ENCODE data around the gene ARSI. TPM values are rescaled to one million over a fixed set of nuclear protein-coding genes. Genes with fewer than 3 reads are reported as not detected.

Gene ARSI
- total RNA-seq, 1 experiment from 2014 or later: 6.3 TPM

DNA sequence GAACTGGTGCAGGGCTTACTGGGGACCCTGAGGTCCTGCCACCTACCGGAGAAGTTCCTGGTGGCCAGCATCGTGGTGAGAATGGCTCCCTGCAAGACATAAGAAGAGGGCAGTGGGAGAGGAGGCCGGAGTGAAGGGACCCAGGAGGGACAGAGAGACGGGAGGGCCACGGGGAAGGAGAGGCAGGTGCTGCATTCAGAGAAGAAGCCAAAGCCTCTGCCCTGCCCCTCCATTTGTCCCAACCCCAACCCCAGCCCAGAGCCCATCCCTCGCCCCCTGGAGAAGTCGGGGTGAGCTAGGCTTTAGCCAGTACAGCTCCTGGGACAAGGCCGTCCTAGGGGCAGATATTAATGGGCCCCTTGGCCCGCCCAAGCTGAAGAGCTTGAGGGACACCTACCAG, 55.0 kb downstream of the ARSI start:
- H3K79me2 ChIP-seq (ENCODE audit: low read length): no peaks in the 10 kb centered on the region
- no peaks in the 10 kb centered on the region for H4K20me1 ChIP-seq (ENCODE audit: low read length)
- no peaks in the 10 kb centered on the region for H3K9me3 ChIP-seq (ENCODE audit: low read length)
- ATAC-seq: no peak
- intact Hi-C loops (cut with micrococcal nuclease): no loop called here
- no peaks in the 10 kb centered on the region for H3K4me1 ChIP-seq (ENCODE audit: insufficient read depth, low read length)
- ChIA-PET CTCF (no interaction called here), POLR2A (ENCODE audit: unreplicated experiment) (no interaction called here)
- H3K36me3 ChIP-seq (ENCODE audit: low read depth, low read length): no peaks in the 10 kb centered on the region
- no peaks in the 10 kb centered on the region for H3K9me2 ChIP-seq (replicated peaks; ENCODE audit: low read length)
- H2AFZ ChIP-seq (ENCODE audit: low read length): no peak overlapping the region
- no peak overlapping the region for H3K4me2 ChIP-seq (ENCODE audit: low read length)
- TF ChIP-seq, protein P1, sequence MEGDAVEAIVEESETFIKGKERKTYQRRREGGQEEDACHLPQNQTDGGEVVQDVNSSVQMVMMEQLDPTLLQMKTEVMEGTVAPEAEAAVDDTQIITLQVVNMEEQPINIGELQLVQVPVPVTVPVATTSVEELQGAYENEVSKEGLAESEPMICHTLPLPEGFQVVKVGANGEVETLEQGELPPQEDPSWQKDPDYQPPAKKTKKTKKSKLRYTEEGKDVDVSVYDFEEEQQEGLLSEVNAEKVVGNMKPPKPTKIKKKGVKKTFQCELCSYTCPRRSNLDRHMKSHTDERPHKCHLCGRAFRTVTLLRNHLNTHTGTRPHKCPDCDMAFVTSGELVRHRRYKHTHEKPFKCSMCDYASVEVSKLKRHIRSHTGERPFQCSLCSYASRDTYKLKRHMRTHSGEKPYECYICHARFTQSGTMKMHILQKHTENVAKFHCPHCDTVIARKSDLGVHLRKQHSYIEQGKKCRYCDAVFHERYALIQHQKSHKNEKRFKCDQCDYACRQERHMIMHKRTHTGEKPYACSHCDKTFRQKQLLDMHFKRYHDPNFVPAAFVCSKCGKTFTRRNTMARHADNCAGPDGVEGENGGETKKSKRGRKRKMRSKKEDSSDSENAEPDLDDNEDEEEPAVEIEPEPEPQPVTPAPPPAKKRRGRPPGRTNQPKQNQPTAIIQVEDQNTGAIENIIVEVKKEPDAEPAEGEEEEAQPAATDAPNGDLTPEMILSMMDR (conservative IDR thresholded peaks at IDR 0.05; ENCODE audit: low read depth, low read length): no peak
- TF ChIP-seq EZH2 (IDR thresholded peaks at IDR 0.05; ENCODE audit: low read length, unreplicated experiment): no peak
- TF ChIP-seq EZH2phosphoT487 (IDR thresholded peaks at IDR 0.05; ENCODE audit: borderline replicate concordance, low read length): no peak
- no peak overlapping the region for H3K4me3 ChIP-seq (ENCODE audit: low read length)
- H3K9ac ChIP-seq (ENCODE audit: low read length): no peak overlapping the region
- H3K27ac ChIP-seq (ENCODE audit: low read length): no peak overlapping the region
- no peak for DNase-seq
- no peaks in the 10 kb centered on the region for H3K27me3 ChIP-seq (ENCODE audit: low read length)
- H3F3A ChIP-seq (ENCODE audit: low read length, unreplicated experiment): no peaks in the 10 kb centered on the region
- no TSS peak for BruUV-seq (replicated peaks)

DNA sequence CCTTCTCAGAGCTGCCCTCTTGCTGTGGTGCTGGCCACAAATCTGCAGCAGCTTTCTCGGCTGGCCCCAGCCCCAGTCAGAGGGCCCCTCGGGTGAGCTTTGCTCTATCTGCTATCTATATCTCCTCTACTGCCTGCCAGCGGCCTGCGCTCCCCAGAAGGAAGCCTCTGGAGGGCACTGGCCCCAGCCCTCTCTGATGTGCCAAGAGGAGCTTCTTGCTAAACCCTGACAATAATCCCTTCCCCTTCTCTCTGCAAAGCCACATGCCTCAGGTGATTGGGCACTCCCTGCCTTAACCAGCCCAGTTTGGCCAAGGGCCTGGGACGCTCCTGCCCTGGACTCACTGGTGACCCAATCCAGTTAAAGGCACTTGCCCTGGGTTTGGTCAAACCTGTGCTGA, 55.9 kb downstream of the ARSI start:
- no TSS peak for BruUV-seq (replicated peaks)
- no peak for DNase-seq
- Histone ChIP-seq H3K9ac (ENCODE audit: low read length) (no peak overlapping the region), H3K4me2 (ENCODE audit: low read length) (no peak overlapping the region), H3K79me2 (ENCODE audit: low read length) (no peaks in the 10 kb centered on the region), H3K4me1 (ENCODE audit: insufficient read depth, low read length) (no peaks in the 10 kb centered on the region), H3K9me2 (replicated peaks; ENCODE audit: low read length) (no peaks in the 10 kb centered on the region), H4K20me1 (ENCODE audit: low read length) (no peaks in the 10 kb centered on the region), H3K9me3 (ENCODE audit: low read length) (no peaks in the 10 kb centered on the region), H3F3A (ENCODE audit: low read length, unreplicated experiment) (no peaks in the 10 kb centered on the region), H3K4me3 (ENCODE audit: low read length) (no peak overlapping the region), H3K36me3 (ENCODE audit: low read depth, low read length) (no peaks in the 10 kb centered on the region), H3K27ac (ENCODE audit: low read length) (no peak overlapping the region), H2AFZ (ENCODE audit: low read length) (no peak overlapping the region), H3K27me3 (ENCODE audit: low read length) (no peaks in the 10 kb centered on the region)
- intact Hi-C loops (cut with micrococcal nuclease): no loop called here
- CTCF ChIA-PET: no interaction called here
- TF ChIP-seq, protein P1 (conservative IDR thresholded peaks at IDR 0.05; ENCODE audit: low read depth, low read length): no peak
- TF ChIP-seq EZH2 (IDR thresholded peaks at IDR 0.05; ENCODE audit: low read length, unreplicated experiment) (no peak), EZH2phosphoT487 (IDR thresholded peaks at IDR 0.05; ENCODE audit: borderline replicate concordance, low read length) (no peak)
- ATAC-seq: peak; percentile 12; the same call in 1 of the 2 replicates
- POLR2A ChIA-PET (ENCODE audit: unreplicated experiment): no interaction called here

DNA sequence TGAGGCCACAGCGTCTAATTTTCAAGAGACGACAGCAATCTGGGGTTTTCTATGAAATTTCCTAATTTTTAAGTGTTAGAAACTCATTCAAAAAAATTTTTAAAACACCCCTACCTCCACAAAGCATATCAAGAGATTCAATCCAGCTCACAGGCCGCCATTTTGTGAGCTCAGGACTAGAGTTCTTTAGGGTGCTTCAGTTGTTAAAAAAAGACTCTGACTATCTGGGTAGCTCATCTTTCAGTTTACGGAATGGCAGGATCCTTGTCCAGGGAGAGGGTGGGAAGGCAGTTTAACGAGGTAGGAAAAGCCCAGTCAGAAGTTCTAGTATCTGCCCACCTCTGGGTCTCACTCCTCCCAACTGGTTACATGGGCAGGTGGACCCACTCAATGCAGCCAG, 56.3 kb downstream of the ARSI start:
- H4K20me1 ChIP-seq (ENCODE audit: low read length): no peaks in the 10 kb centered on the region
- H3K4me2 ChIP-seq (ENCODE audit: low read length): no peak overlapping the region
- DNase-seq (no peak), ATAC-seq (no peak)
- no peak overlapping the region for H3K27ac ChIP-seq (ENCODE audit: low read length)
- intact Hi-C loops (cut with micrococcal nuclease): no loop called here
- H3K4me3 ChIP-seq (ENCODE audit: low read length): no peak overlapping the region
- H3K79me2 ChIP-seq (ENCODE audit: low read length): no peaks in the 10 kb centered on the region
- no peaks in the 10 kb centered on the region for H3K9me2 ChIP-seq (replicated peaks; ENCODE audit: low read length)
- BruUV-seq (replicated peaks): no TSS peak
- H3K9ac ChIP-seq (ENCODE audit: low read length): no peak overlapping the region
- H3K36me3 ChIP-seq (ENCODE audit: low read depth, low read length): no peaks in the 10 kb centered on the region
- H3K27me3 ChIP-seq (ENCODE audit: low read length): no peaks in the 10 kb centered on the region
- no peaks in the 10 kb centered on the region for H3K4me1 ChIP-seq (ENCODE audit: insufficient read depth, low read length)
- no peaks in the 10 kb centered on the region for H3F3A ChIP-seq (ENCODE audit: low read length, unreplicated experiment)
- no peaks in the 10 kb centered on the region for H3K9me3 ChIP-seq (ENCODE audit: low read length)
- CTCF ChIA-PET: interaction anchor here (0.6 kb wide), 1 partner anchor 121 kb away, joined by 3 read pairs; no protein-coding TSS in a partner anchor
- POLR2A ChIA-PET (ENCODE audit: unreplicated experiment): no interaction called here
- no peak overlapping the region for H2AFZ ChIP-seq (ENCODE audit: low read length)
- TF ChIP-seq EZH2phosphoT487 (IDR thresholded peaks at IDR 0.05; ENCODE audit: borderline replicate concordance, low read length) (no peak), EZH2 (IDR thresholded peaks at IDR 0.05; ENCODE audit: low read length, unreplicated experiment) (no peak)
- TF ChIP-seq, protein P1 (conservative IDR thresholded peaks at IDR 0.05; ENCODE audit: low read depth, low read length): no peak

Other genes with a start within 250 kb of the ARSI start
- not detected in 2 replicates for gene CSF1R, start 216.4 kb downstream of the ARSI start, total RNA-seq (2014; rRNA removed)
- 0.12 and 0.66 TPM in 2 replicates for gene PDGFRB, start 147.1 kb downstream of the ARSI start, total RNA-seq (2014; rRNA removed)
- gene CDX1, start 136.1 kb downstream of the ARSI start, total RNA-seq (2014; rRNA removed): not detected in 2 replicates
- 0.29 and 0.35 TPM in 2 replicates for gene SLC6A7, start 112.8 kb downstream of the ARSI start, total RNA-seq (2014; rRNA removed)
- 0.15 TPM in 1 of 2 replicates, not detected in the other for gene CAMK2A, start 13.1 kb downstream of the ARSI start, total RNA-seq (2014; rRNA removed)
- gene TCOF1, start 54.8 kb upstream of the ARSI start, total RNA-seq (2014; rRNA removed): 113 and 149 TPM in 2 replicates
- 0.22 and 0.52 TPM in 2 replicates for gene CD74, start 110.0 kb upstream of the ARSI start, total RNA-seq (2014; rRNA removed)
- 2,005 and 2,031 TPM in 2 replicates for gene RPS14, start 146.8 kb upstream of the ARSI start, total RNA-seq (2014; rRNA removed)
- gene NDST1, start 205.2 kb upstream of the ARSI start, total RNA-seq (2014; rRNA removed): 42.6 and 46.1 TPM in 2 replicates

All from PC-3 (cell line).